ENCODE results near the gene PEMT.

PEMT gene

GRCh38 chr17:17474341-17474740, 117.2 kb downstream of the PEMT start:
- H3K4me2 ChIP-seq (ENCODE audit: low read depth, low read length, poor library complexity, severe bottlenecking) = no peak overlapping the region
- peaks cover 22% of the 10 kb centered on the region for H3K79me2 ChIP-seq (ENCODE audit: insufficient read depth, low read length)
- no peak overlapping the region for H3K9ac ChIP-seq (ENCODE audit: low read length)
- H3F3A ChIP-seq (ENCODE audit: insufficient read depth) = no peaks in the 10 kb centered on the region
- TF ChIP-seq EZH2phosphoT487 (conservative IDR thresholded peaks at IDR 0.05; ENCODE audit: low read length) = no peak
- TF ChIP-seq, protein P1, sequence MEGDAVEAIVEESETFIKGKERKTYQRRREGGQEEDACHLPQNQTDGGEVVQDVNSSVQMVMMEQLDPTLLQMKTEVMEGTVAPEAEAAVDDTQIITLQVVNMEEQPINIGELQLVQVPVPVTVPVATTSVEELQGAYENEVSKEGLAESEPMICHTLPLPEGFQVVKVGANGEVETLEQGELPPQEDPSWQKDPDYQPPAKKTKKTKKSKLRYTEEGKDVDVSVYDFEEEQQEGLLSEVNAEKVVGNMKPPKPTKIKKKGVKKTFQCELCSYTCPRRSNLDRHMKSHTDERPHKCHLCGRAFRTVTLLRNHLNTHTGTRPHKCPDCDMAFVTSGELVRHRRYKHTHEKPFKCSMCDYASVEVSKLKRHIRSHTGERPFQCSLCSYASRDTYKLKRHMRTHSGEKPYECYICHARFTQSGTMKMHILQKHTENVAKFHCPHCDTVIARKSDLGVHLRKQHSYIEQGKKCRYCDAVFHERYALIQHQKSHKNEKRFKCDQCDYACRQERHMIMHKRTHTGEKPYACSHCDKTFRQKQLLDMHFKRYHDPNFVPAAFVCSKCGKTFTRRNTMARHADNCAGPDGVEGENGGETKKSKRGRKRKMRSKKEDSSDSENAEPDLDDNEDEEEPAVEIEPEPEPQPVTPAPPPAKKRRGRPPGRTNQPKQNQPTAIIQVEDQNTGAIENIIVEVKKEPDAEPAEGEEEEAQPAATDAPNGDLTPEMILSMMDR (IDR thresholded peaks at IDR 0.05; ENCODE audit: insufficient read depth, low read length, poor library complexity, severe bottlenecking) = no peak
- H2AFZ ChIP-seq (ENCODE audit: low read depth, low read length, severe bottlenecking) = no peak overlapping the region
- H3K27me3 ChIP-seq (ENCODE audit: low read length) = no peaks in the 10 kb centered on the region
- H3K9me2 ChIP-seq (replicated peaks; ENCODE audit: insufficient read depth, low read length) = no peaks in the 10 kb centered on the region
- H3K9me3 ChIP-seq (ENCODE audit: insufficient read depth, low read length) = no peaks in the 10 kb centered on the region
- no peak overlapping the region for H3K4me3 ChIP-seq (ENCODE audit: insufficient read depth, low read length, poor library complexity, severe bottlenecking)
- no peaks in the 10 kb centered on the region for H3K36me3 ChIP-seq (ENCODE audit: low read length)
- H3K27ac ChIP-seq (ENCODE audit: low read depth, low read length) = no peak overlapping the region
- H4K20me1 ChIP-seq (ENCODE audit: low read depth, low read length) = no peaks in the 10 kb centered on the region

DNA sequence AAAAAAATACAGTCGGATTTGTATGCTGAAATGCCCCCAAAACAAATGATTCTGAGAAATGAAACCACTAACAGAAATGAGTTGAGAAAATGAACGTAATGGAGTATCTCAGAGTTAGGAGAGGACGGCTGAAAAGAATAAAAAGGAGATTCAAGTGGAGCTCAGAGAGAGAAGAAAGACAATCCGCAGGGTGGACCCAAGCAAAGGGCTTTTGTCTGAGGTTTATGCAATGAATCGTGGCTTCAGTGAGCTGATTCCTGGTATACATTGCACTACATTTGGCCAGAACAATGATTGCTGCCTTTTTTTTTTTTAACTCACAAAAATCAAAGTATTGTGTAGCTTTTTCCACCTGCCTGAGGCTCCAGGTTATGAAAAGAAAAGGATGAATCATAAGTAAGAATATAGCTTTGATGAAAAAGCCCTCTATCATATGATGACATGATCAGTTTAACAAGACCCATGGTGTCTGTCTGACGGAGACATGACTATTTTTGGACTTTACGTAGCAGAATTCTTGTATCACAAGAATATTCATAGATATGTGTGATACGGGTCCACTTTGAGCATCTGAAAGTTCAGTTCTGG, 119.1 kb downstream of the PEMT start:
- Histone ChIP-seq H3K4me2 (ENCODE audit: low read depth, low read length, poor library complexity, severe bottlenecking) (no peak overlapping the region), H4K20me1 (ENCODE audit: low read depth, low read length) (no peaks in the 10 kb centered on the region), H3K9ac (ENCODE audit: low read length) (no peak overlapping the region), H3K36me3 (ENCODE audit: low read length) (no peaks in the 10 kb centered on the region), H2AFZ (ENCODE audit: low read depth, low read length, severe bottlenecking) (no peak overlapping the region), H3K27ac (ENCODE audit: low read depth, low read length) (no peak overlapping the region), H3K27me3 (ENCODE audit: low read length) (no peaks in the 10 kb centered on the region), H3F3A (ENCODE audit: insufficient read depth) (no peaks in the 10 kb centered on the region), H3K79me2 (ENCODE audit: insufficient read depth, low read length) (peaks cover 6% of the 10 kb centered on the region), H3K4me3 (ENCODE audit: insufficient read depth, low read length, poor library complexity, severe bottlenecking) (no peak overlapping the region), H3K9me2 (replicated peaks; ENCODE audit: insufficient read depth, low read length) (no peaks in the 10 kb centered on the region), H3K9me3 (ENCODE audit: insufficient read depth, low read length) (no peaks in the 10 kb centered on the region)
- no peak for TF ChIP-seq EZH2phosphoT487 (conservative IDR thresholded peaks at IDR 0.05; ENCODE audit: low read length)
- TF ChIP-seq, protein P1 (IDR thresholded peaks at IDR 0.05; ENCODE audit: insufficient read depth, low read length, poor library complexity, severe bottlenecking) = no peak

- no peak overlapping the region for H3K9ac ChIP-seq (ENCODE audit: low read length)
- TF ChIP-seq, protein P1 (IDR thresholded peaks at IDR 0.05; ENCODE audit: insufficient read depth, low read length, poor library complexity, severe bottlenecking) = no peak
- no peak for TF ChIP-seq EZH2phosphoT487 (conservative IDR thresholded peaks at IDR 0.05; ENCODE audit: low read length)
- no peaks in the 10 kb centered on the region for H3K9me2 ChIP-seq (replicated peaks; ENCODE audit: insufficient read depth, low read length)
- H3K27ac ChIP-seq (ENCODE audit: low read depth, low read length) = no peak overlapping the region
- no peak overlapping the region for H3K4me2 ChIP-seq (ENCODE audit: low read depth, low read length, poor library complexity, severe bottlenecking)
- H3K9me3 ChIP-seq (ENCODE audit: insufficient read depth, low read length) = no peaks in the 10 kb centered on the region
- H2AFZ ChIP-seq (ENCODE audit: low read depth, low read length, severe bottlenecking) = no peak overlapping the region
- H3F3A ChIP-seq (ENCODE audit: insufficient read depth) = no peaks in the 10 kb centered on the region
- no peaks in the 10 kb centered on the region for H4K20me1 ChIP-seq (ENCODE audit: low read depth, low read length)
- H3K36me3 ChIP-seq (ENCODE audit: low read length) = no peaks in the 10 kb centered on the region
- H3K27me3 ChIP-seq (ENCODE audit: low read length) = no peaks in the 10 kb centered on the region
- H3K79me2 ChIP-seq (ENCODE audit: insufficient read depth, low read length) = no peaks in the 10 kb centered on the region
- H3K4me3 ChIP-seq (ENCODE audit: insufficient read depth, low read length, poor library complexity, severe bottlenecking) = no peak overlapping the region
Observed at GRCh38 chr17:17469996-17470395, 121.5 kb downstream of the PEMT start.

Data from SU-DHL-6 (cell line).